Measurements from ENCODE around the gene FHDC1.

FHDC1 gene

DNA sequence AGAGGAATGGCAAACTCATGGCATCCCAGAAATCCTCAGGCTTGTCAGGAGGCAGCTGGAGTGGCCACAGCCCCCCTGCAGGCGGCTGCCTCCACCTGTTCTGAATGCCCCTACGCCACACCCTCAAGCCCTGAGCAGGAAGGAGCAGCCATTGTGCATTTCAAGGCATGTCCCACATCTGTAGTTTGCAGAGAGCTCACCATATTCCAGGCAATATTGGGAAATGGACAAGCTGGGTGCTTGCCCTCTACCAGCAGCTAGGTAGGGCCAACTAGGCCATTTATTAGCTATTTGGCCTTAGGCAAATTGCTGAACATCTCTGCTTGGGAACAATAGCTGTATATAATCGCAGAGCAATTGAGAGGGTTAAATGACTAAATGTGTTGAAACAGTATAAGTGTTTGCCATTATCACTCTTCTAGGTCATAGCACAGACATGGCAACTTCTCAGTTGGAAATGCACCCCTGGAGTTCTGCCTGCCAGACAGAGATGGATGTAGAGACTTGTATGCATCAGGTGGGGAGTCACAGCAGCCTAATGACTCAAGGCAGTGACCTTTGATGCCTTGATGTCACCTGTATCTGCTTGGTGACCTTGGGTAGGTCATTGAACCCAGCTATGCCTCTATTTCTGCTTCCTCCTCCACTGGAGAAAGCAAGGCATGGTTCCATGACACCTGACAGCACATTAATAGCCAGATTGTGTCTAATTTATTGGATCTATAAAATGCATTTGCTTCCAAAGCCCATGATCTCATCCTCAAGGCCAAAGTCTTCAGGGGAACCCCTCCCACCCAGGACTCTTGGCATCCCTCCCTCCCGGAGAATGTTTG lies 52.8 kb downstream of the FHDC1 start:
- no peak for DNase-seq

- DNase-seq, result no peak
These were observed 53.4 kb downstream of the FHDC1 start for GRCh38 chr4:152989554-152989970.

DNA sequence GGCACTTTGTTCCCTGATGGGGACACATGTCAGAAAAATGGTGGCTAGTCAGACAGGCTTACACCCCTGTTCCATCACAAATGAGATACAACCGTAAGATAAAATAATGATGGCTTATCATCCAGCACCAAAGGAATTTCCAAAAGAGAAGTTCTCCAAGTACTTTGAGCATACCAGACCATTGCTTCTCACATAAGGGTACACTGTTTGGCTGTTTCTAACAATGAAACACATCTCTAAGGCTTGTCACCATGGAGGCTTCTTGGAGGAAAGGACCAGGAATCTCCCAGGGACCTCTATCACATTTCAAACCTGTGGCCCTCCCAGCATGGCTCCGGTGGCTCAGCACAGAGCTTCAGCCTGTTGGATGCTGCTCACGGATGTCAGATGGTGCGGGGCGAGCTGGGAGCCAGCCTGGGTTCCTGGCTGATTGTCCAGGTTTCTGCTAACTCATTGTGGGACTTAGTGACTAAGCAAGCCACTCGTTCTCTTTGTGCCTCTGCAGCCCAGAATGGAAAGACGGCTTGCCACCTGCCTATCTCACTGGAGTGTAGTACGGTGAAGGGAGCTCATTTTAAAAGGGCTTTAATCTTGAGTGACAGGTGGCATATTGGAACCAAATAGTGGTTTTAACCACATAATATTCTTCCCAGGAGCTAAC lies 54.5 kb downstream of the FHDC1 start:
- no peak for DNase-seq

DNA sequence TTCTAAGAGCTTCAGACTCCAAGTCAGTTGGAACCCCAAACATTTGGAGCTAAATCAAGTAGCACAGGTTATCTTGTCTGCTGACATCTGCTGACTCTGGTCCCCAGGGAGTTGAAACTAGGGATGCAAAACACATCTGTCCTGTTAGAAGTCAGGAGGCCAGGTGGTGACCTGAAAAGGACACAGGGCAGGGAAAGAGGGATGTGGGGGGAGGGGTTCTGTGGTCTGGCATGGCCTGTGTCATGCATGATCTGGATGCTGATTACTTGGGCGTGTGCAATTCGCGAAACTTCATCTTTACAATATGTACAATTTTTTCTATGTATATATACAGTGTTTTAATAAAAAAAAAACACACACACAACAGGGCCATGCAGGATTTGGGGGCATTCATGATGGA lies 55.3 kb downstream of the FHDC1 start:
- no peak for DNase-seq

DNA sequence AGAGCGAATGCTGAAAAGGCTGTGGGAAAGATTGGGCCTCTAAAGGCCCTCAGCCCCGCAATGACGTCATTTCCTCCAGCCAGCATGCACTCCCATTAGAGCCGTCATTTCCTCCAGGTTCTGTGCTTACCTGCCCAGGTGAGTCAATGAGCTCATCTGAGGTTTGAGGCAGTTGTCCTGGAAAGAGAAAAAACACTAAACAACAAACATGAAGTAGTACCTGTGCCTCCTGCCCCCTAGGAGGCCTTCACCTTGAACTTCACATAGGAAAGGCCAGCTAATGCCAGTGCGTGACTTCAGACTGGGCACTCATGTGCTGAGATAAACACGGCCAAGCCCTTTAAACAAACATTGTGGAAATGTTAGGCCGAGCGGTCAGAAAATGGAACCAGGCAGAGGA lies 55.9 kb downstream of the FHDC1 start:
- no peak for DNase-seq

GRCh38 chr4:152992466-152992865 lies 56.3 kb downstream of the FHDC1 start:
- DNase-seq, result no peak

GRCh38 chr4:152994038-152994437 lies 57.9 kb downstream of the FHDC1 start:
- DNase-seq, result no peak

GRCh38 chr4:152996111-152996571 lies 60.0 kb downstream of the FHDC1 start:
- DNase-seq, result no peak

DNA sequence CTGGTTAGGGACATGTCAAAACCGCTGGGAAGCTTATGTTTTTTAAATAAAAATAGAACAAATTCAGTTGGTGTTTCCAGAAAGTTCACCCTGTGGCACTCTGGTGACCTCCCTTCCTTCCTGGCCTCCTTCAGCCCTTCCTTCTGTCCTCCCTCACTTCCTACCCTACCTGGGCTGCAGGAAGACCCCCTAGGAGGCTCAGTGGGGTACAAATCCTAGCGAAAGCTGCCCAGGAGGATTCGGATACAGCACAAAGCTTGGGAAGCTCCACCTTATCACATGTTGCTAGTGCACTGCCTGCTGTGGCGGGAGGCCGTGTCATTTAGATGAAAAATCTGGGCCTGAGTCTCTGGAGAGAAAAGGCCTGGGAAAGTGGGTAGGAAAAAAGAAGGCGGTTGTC lies 60.5 kb downstream of the FHDC1 start:
- no peak for DNase-seq

- no peak for DNase-seq
These were observed 61.2 kb downstream of the FHDC1 start for GRCh38 chr4:152997288-152997687.

DNA sequence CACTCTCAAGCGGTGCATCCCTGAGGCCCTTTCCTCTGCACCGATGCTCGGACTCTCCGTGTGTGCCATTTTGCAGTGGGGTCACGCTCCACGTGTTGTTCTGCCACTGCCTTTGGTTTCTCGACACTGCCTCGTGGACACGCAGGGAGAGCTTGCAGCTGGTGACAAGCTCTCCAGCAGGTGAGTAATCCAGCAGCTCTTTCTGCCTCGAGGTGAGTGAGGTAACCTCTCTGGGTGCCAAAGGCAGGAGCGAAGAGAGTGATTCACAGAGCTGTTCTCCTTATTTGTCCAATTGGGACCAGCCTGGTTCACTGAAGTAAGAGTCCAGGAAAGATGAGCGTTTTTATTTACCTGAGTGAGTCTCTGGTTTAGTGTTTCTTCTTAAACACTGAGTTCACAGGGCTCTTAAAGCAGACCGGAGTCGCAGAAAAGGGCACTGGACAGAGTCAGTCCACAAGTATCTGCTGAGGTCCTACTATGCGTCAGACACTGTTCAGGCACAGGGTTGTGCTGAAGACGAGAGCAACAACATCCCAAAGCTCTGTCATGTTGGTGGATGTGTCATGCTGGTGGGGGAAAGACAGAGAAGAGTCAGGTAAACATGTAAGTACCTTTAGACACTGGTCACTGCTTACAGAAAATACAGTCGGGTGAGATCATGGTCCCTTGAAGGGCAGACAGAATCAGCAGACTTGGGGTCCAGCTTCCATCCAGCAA lies 61.8 kb downstream of the FHDC1 start:
- DNase-seq, result no peak

DNA sequence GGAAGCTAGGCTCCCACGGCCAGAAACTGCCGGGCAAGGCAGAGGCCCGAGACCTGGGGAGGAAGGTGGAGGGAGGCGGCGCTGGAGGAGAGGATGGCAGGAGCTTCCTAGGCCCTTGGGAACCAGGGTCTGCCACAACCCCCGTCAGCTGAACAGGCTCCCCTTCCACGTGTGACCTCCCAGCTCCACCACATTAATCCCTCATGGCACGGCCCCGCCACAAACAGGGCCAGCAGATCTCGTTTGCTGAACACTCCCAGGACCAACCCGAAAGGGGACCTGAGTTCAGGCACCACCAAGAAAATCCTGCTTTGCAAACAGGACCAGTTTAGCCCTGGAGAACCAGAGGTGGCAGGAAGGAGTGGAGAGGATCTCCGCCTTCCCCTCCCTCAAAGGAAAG lies 62.7 kb downstream of the FHDC1 start:
- no peak for DNase-seq

- no peak for DNase-seq
These were observed 63.4 kb downstream of the FHDC1 start for GRCh38 chr4:152999346-153000075.

DNA sequence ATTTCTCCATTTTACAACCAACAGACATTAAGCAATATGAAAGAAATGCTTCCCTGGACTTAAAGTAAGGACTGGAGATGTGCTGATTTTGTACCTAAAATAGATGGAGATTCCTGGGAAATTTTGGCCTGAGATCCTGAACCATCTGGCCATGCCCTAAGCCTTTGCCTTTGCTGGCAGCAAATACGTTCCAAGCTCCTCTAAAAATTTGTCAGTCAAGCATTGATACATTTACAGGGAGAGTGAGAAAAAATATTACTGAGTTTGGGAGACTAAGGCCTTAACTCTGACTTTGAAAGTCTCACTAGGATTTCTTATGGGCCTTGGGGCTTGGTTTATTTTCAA lies 63.9 kb downstream of the FHDC1 start:
- DNase-seq, result no peak

- DNase-seq, result no peak
These were observed 65.5 kb downstream of the FHDC1 start for GRCh38 chr4:153001626-153002025.

- no peak for DNase-seq
These were observed 66.0 kb downstream of the FHDC1 start for GRCh38 chr4:153002110-153002509.

- no peak for DNase-seq
These were observed 68.1 kb downstream of the FHDC1 start for GRCh38 chr4:153004081-153004850.

- no peak for DNase-seq
These were observed 69.8 kb downstream of the FHDC1 start for GRCh38 chr4:153005899-153006381.

- no peak for DNase-seq
These were observed 72.6 kb downstream of the FHDC1 start for GRCh38 chr4:153008578-153009199.

- no peak for DNase-seq
These were observed 74.0 kb downstream of the FHDC1 start for GRCh38 chr4:153010146-153010545.

DNA sequence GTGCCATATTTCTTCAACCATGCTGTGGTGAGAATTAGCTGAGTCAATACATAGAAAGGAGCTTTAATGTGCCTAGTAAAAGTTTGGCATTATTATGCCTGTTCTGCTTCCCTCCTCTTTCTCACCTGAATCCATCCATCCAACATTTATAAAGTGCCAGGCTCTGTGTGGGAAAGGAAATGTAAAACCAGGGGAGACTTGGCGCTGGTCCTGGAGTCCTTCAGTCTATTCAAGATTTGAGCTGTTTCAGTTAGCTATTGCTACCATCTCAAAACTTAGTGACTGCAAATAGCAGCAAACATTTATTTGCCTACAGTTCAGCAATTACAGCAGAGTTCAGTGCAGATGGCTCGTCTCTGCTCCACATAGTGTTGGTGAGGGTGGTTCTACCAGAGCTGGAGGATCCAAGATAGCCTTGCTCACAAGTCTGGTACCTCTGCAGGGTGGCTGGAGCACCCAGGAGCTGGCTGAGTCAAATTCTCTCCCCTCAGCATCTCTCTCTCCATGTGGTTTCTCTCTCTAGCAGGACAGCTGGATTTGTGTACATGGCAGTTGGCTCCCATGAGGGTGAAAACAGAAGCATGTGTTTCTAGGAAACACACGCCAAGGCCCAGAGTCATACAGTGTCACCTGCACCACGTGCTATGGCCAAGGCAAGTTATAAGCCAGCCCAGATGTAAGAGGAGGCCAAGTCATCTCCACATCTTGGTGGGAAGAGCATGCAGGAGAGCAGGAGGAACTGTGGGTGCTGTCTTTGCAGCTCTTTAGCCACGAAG lies 77.3 kb downstream of the FHDC1 start:
- DNase-seq, result no peak

Measured in HCEC 1CT (cell line).